Activated CD8-positive, alpha-beta memory T cell treated with anti-CD3 and anti-CD28 coated beads, Interleukin-2, amount 50 U/mL, for 24 hours (primary cell): ENCODE data around the gene IQSEC1.

Experiments
- DNase-seq: peaks from one replicate; pipeline ENCODE4 v3.0.0-alpha.2; 2020; ENCODE audit errors: extremely low read depth

Gene IQSEC1

DNA sequence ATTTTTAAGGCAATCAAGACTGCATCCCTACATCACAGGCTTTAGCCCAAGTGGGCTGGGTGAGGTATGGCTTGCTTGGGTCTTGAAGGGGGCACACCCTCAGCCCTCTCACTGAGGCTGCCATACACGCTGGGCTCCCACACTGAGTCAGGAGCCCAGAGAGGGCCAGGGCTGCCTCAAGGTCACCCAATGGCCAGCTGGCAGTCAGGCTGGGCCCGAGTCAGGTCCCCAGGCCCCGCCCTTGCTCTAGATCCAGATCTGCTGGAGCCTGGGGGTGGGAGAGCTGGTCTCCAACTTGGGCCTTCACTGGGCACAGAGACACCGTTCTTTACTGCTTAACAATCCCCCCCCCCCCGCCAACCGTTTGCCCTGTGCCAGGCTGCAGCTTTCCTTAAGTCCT, 88.1 kb downstream of the IQSEC1 start:
- no peak for DNase-seq

DNA sequence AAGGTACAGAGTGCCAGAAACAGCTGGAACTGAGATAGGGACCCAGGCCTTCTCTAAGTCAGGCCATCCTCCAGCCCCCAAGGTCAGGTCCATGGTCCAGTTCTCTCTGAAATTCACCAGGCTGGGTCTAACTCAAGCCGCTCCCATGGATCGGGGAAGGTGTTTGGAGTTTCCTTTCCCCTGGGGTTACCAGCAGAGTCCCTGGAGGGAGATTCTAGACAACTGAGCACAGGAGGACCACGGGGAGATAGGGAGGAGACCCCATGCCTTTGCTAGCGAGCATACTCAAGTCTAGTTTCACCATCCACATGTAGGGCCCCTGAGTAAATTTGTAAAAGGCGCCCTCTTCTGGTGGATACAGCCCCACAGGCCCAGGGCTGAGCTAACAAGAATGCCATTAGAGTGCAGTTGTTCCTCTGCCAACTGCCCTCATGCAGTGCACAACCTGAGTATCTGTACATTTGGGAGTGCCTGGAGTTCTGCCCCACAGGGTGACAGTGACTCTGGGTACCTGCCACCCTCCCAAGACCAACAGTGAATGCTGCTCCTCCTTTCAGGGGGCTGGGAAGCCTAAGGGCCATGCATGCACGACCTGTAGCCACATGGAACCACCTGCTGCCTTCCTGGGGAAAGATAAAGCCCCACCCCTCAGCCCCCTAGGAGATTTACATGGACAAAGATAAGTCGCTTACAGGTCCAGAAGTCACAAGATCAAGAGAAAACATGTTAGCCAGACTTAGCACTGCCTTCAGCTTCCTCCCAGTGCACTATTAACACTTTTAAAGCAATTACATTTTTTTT, 89.0 kb downstream of the IQSEC1 start:
- DNase-seq, result peak; percentile 41

DNA sequence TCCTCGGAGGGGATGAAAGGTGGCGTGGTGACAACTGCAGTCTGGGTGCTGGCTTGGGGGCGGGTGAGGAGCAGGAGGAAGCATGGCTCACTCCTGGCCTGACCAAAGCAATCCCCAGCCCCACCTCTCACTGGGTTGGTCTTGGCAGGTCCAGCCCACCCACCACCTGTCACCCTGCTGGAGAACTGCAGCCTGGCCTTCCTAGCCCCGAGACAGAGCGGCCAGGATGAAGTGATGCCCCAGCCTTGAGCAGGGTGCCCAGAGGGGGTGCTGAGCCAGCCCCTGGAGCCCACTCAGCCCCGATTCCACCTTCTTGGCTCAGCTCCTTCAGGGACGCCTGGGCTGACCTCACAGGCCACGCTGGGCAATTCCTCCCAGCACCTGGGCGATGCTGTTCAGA, 89.9 kb downstream of the IQSEC1 start:
- DNase-seq, result no peak

DNA sequence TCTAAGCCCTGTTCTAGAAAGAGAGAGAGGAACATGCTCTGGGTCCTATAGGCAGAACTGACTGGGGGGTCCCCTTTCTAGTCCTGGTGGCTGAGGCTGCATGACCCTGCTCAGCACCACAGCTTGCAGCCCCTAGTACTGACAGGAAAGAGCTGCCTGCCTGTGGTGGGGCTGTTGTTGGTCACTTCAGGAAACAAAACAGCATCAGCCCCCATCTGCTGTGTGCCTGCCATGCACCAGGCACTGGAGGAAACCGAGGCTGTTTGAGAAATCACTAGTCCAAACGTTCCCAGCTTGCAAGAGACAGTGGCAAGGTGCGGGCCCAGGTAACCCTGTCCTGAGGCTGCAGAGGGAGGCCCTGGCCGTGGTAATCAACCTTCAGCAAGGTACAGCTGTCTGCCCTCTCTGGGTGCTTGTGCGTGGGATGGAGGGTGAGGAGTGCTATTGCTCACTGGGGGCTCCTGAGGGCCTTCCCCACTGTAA, 90.6 kb downstream of the IQSEC1 start:
- no peak for DNase-seq

DNA sequence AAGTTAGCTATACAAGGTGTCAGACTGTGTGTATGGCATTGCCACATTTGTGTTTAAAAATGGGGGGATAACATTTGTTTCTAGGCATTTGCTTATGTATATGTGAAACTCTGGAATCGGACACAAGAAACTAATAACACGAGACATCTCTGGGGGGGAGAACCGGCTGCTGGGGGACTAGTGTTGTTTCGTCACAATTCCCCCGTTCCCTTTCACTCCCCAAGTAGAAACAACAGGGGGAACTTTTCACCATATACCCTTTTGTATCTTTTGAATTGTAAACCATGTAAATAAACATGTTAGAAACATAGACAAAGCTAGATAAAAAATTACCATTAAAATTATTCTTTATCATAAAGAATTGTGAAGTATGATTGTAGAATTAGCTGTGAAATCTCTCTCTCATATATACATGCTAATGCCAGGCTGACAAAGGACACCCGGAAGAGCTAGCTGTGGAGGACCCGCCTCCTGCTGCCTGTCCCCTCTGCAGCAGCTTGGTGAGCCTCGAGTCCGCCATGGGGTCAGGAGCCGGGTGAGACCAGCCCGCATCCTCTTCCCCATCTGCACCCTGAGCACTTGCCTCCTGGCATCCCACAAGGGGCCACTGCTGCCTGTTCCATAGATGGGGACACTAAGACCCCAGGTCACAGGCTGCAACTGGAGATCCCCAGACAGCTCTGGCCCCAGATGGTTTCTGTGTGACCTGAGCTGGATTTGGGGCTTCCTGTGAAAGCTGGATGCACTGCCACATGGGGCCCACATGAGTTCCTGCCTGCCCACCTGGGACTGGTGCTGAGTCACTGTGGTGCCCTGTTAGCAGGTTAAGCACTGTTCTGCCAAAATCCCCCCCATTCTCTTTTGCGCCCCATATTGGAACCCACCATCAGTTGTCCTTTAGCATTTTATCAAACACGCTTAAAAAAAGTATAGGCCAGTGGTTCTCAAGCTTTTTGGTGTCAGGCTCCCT, 91.6 kb downstream of the IQSEC1 start:
- DNase-seq, result no peak

DNA sequence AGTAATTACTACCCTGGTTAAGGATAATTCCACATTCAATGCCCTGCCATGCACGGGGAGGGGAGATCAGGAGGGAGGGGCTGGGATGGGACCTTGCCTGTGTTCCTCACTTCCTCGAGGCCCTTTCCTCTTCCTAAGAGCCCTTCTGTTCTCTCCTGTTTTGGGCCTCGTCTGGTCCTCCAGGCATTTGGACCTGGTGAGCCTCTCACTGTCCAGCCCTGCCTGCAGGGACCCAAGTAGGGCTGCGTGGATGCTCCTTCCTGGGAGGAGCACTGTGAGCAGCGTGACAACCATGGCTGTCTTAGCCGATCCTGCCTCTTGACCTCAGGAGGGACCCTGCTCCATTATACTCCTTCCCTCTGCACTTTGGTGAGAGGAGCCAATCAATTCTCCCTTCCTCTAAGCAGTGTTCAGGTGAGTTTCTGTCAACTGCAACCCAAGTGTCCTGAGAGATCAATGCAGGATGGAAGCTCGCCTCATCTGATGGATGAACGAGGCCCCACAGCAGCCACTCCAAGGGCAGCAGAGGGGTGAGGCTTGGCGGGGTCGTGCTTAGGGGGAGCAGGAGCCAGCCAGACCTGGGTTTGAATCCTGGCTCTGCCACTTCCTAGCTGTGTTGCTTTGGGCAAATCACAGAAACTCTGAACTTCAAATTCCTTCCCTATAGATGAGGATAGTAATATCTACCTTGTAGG, 92.5 kb downstream of the IQSEC1 start:
- no peak for DNase-seq

DNA sequence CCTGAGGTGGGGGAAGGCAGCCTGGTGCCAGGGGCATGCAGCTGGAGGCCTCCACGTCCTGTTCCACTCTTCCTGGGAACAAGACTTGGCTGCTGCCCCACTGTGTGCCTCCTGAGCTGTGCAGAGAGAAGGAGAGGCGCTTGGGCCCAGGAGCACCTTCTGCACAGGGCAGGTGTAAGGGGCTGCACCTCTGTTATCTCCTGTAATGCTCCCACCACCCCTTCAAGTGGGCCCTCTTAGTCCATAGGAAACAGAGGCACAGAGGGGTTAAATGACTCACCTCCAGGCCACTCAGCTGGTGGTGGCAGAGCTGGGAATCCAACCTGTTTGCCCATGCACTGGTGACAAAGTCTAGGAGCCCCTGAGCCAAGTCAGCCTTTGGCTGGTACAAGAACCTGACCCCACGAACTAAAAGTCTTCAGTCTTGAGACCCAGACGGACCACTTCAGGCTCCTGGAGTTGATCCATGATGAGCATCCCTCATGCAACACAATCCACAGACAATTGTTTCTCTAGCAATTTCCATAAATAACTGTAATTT, 93.2 kb downstream of the IQSEC1 start:
- no peak for DNase-seq

DNA sequence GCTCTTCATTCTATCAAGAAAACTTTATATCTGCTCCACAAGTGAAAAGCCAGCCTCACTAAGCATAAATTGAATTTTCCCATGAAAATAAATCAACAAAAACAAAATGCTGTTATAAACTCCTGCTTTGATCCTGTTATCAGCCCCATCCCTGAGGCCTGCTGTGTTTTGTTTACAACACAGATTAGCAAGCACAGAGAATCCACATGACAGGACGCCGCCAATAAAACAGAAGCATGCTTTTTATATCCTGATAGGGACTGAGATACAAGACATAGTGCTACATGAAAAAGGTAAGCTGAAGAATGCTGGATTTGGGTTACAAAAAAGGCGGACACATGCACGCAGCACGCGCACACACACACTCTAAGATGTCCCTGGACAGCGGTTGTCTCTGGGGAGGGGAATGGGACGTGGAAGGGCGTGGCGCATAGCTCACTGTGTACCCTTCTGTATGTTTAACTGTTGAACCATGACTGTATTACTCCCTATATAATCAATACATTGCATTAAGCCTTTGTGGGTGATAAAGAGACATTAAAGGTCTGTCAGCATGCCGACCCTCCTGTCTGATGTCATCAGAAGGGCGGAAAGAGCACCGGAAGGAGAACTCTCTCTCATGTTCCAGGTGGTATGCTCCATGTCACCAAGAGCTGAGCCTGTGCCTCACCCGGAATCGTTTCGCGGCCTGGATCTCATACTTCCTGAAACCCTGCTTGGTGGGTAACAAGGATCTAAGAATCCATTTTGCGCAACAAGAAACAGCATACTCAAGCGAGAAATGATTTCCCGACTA, 93.9 kb downstream of the IQSEC1 start:
- no peak for DNase-seq

DNA sequence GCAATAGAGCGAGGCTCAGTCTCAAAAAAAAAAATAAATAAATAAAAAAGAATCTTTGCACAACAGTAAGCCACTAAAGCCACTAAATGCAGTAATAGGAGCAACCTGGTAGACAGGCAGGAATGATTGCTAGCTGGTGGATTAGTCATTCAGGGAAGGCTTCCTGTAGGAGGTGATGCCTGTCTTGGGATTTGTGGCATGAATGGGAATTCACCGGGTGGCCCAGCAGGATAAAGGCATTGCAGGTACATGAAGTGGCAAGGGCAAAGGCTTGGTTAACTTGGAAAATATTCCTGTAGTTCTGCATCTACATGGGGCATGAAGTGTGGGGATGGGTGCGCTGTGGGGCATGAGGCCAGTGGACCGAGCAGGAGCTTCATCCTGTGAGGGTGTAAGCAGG, 94.5 kb downstream of the IQSEC1 start:
- no peak for DNase-seq

DNA sequence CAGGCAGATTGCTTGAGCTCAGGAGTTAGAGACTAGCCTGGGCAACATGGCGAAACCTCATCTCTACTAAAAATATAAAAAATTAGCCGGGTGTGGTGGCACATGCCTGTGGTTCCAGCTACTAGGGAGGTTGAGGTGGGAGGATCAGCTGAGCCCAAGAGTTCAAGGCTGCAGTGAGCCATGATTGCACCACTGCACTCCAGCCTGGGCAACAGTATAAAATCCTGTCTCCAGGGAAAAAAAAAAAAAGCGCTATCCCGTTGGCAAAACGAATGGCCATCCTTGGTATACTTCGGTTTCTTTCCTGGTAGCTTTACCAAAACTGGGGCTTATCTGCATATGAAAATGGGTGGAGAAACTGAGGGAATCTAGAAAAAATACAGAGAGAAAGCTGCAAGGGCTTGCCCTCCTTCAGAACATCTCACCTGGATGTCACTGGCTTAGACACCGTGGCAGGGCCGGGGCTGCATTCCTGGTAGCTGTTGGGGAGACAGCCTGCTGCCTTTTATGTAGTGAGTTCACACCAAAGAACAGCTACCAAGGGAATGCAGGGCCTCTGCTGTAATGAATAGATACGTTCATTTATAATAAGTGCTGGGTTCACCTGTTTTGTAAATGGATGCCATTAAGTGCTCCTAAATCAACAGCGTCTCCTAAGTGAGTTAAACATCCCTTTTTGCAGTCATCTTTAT, 96.0 kb downstream of the IQSEC1 start:
- no peak for DNase-seq

DNA sequence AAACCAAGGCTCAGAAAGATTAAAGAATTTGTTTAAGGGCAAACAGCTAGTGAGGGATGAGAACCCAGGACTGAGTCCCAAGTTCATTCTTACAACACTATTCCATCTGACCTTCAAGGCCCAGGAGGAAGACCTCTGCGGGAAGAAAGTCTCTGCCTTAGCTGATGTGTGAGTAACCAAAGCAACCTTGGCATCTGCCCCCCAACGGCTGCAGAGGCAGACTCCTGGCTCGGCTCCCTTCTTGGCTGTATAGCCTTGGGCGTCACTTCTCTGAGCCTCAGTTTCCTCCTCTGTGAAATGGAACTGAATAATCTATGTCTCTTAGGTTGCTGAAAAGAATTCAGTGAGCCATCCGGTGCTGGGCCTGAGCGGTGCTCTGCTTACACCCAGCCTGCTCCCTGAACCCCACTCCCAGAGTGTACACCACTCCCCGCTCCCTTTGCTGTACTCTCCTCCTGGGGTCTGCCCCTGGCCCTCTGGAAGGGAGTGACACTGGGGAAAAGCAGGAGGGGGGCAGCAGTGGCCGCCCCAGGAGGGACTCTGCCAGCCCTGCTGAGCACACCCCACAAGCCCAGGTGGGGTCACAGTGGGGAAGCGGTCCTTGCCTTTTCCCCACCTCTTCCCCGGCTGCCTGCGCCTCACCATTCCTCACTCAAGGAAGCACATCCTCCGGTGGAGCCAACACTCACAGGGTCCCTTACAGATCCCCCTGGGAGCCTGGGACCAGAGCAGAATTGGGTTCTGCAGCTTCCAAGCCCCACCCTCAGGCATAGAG, 97.3 kb downstream of the IQSEC1 start:
- no peak for DNase-seq

DNA sequence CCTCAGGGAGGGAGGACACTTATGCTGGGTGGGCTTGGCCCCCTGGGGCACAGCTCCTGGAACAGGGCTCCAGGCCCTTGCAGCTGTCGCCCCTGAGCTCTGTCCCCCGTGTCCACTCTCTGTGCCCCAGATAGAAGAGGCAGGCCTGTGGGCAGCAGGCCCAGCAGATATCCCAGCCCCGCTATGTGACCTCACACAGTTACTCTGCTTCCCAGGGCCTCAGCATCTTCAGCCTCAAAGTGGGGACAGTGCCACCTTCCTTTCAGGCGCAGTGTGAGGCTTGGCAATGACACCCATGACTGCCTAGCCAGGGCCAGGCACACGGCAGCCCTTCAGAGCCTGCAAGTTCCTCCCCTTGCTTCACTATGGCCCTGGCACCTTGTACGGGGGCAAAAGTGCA, 98.4 kb downstream of the IQSEC1 start:
- DNase-seq, result no peak

DNA sequence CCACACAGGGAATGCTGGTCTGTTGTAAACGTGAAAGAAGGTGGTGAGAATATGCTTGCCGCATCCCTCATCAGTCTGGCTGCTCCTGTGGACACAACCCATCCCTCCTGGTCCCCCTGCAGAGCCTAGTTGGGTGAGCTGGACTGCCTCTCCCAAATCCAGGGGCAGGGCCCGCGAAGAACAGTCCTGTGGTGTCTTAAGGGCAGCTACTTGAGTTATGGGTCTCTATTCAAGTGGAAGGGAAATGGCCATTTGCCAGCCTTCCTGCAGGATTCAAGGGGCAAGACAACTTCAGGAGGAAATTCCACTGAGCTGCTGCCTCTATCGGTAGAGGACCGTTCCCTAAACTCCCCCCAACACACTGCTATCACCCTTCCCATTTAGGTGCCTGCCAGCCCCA, 98.9 kb downstream of the IQSEC1 start:
- DNase-seq, result no peak

DNA sequence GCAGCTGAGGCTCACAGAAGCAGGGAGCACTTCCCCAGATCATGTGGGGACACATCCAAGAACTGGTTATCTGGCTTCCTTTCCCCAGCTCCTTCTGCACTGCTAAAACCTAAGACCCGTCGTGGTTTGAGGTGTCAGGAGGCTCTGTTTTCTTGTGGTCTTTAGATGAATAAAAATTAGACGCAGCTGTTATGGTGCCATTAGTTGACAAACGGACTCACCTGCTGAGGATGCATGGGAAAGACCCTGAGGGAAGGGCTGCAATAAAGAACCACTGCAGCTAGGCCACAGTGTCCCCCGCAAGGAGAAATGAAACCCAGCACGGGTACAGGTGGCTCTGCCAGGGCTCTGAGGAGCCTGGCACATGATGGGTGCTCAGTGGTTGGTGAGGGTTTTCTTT, 99.4 kb downstream of the IQSEC1 start:
- no peak for DNase-seq

DNA sequence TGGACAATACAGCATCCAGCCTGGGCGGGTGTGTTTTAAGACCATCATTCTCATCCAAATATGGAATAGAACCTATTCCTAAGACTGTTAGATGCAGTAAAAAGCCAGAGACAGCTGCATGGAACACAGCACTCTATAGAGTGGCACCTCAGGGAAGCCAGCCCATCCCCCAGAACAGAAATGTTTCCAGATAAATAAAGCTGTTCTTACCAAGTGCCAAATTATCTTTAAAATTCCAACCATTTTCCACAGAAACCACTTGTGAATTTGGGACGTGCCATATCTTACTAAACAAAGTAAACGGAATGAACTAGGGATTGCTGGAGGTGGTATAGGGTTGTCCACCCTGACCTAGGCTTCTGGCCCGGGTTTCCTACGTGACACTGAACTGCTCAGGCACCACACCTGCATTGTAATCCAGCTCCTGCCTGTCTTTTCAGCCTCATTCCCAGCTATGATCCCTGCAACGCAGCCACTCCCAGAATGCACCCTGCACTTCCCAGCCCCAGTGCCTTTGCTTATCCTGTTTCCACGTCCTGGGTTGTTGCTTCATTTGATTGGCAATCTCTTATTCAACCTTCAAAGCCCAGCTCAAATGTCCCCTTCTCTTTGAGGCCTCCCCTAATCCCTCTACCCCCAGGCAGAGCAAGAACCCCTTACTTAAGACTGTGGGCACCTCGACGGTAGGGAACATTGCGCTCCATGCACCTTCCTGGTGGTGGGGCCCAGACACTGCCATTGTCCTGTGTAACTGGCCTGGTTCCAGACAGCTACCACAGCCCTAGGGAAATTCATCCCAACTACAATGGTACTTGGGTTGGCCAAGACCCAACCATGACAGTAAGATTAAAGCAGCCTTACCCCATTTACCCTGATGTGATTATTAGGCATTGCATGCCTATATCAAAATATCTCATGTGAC, 100.2 kb downstream of the IQSEC1 start:
- no peak for DNase-seq

DNA sequence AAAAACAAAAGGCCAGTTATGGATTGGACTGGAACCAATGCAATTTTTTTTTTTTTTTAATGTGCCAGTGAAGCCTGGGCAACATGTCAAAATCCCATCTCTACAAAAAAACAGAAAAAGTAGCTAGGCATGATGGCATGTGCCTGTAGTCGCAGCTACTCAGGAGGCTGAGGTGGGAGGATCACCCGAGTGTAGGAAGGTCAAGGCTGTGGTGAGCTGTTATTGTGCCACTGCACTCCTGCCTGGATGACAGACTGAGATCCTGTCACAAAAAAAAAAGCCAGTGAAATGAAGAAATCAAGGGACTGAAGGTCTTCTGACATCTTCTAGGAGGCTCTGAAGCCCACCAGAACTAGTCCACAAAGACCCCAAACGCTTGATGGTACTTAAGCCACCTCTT, 101.2 kb downstream of the IQSEC1 start:
- no peak for DNase-seq

DNA sequence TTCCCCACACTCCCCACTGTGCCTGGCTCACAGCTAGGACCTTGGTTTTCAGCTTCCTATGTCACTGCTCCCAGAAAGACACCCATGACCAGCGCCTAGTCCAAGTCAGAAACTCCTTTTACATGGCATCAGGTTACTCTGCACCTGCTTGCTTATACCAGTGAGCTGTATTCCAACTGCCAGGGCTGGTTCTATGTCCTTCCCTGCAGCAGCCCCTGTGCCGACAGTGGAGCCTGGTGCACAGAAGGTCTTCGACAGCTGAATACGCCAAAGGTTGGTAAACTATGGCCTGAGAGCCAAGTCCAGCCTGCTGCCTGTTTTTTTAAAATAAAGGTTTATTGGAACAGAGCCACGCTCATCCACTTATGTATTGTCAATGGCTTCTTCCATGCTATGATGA, 102.5 kb downstream of the IQSEC1 start:
- DNase-seq, result no peak

DNA sequence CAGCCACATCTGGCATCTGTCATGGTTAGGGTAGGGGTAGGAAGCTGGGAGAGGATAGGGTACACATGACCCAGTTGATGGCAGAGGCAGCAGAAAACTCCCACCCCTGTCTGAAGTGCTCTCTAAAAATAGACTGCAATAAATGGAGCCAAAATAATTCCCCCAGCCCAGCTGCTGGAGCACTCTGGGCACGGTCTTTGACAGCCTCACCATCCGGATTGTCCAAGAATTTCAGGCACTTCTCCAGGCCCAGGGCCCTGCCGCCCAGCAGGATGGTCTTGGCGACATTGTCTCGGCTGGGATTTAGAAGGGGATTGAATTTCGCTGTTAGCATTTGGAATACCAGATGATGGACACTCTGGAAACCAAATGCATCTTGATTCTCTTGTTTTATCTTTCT, 103.7 kb downstream of the IQSEC1 start:
- no peak for DNase-seq

DNA sequence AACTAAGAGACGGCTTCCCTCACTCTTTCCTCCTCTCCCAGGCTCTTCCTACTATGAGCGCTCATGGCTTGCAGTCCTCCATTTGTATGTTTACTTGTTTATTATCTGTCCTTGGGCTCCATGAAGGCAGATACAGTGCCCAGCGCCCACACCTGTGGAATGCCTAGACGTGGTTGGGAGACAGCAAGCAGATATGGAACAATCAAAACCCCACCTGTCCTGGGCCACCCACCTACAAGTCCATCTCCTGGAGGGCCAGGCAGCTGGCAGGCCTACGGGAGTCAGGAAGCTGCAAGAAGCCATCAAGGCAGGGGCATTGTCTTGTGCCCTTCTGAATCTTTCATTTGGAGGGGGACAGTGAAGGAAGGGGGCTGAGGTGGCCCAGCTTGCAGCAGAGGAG, 104.7 kb downstream of the IQSEC1 start:
- no peak for DNase-seq
